Activated naive CD4-positive, alpha-beta T cell treated with anti-CD3 and anti-CD28 coated beads, Interleukin-2, amount 50 U/mL, for 16 hours (primary cell): ENCODE results near the gene RAB11FIP4.

Experiments used
- DNase-seq: peaks from one replicate; pipeline ENCODE4 v3.0.0-alpha.2; 2020

The RAB11FIP4 gene

GRCh38 chr17:31488264-31488981 lies 96.9 kb downstream of the RAB11FIP4 start:
- peak; percentile 39 for DNase-seq

GRCh38 chr17:31488982-31489294 lies 97.5 kb downstream of the RAB11FIP4 start:
- no peak for DNase-seq

- peak; percentile 30 for DNase-seq
These were observed 98.0 kb downstream of the RAB11FIP4 start for GRCh38 chr17:31489295-31490018.

- DNase-seq: no peak
These were observed 98.7 kb downstream of the RAB11FIP4 start for GRCh38 chr17:31490019-31490650.

GRCh38 chr17:31490671-31491375 lies 99.3 kb downstream of the RAB11FIP4 start:
- no peak for DNase-seq

GRCh38 chr17:31491376-31492131 lies 100.1 kb downstream of the RAB11FIP4 start:
- no peak for DNase-seq

GRCh38 chr17:31492206-31492605 lies 100.7 kb downstream of the RAB11FIP4 start:
- no peak for DNase-seq

GRCh38 chr17:31492880-31493655 lies 101.6 kb downstream of the RAB11FIP4 start:
- DNase-seq: peak; percentile 82

GRCh38 chr17:31493656-31494155 lies 102.2 kb downstream of the RAB11FIP4 start:
- no peak for DNase-seq

- peak; percentile 65 for DNase-seq
These were observed 103.0 kb downstream of the RAB11FIP4 start for GRCh38 chr17:31494259-31495021.

- DNase-seq: no peak
These were observed 103.8 kb downstream of the RAB11FIP4 start for GRCh38 chr17:31495022-31495885.

GRCh38 chr17:31496097-31496496 lies 104.6 kb downstream of the RAB11FIP4 start:
- DNase-seq: no peak

- no peak for DNase-seq
These were observed 105.1 kb downstream of the RAB11FIP4 start for GRCh38 chr17:31496601-31497000.

- no peak for DNase-seq
These were observed 106.0 kb downstream of the RAB11FIP4 start for GRCh38 chr17:31497431-31497830.

GRCh38 chr17:31497994-31498826 lies 106.7 kb downstream of the RAB11FIP4 start:
- DNase-seq: no peak

GRCh38 chr17:31499771-31500554 lies 108.5 kb downstream of the RAB11FIP4 start:
- no peak for DNase-seq

GRCh38 chr17:31506517-31506916 lies 115.0 kb downstream of the RAB11FIP4 start:
- no peak for DNase-seq
